C4-2B (cell line): ENCODE data around the gene OR2C3.
"Not testable (repeated sequence)": the region's sequence is repeated elsewhere in the genome, so short reads cannot be mapped to it uniquely, and the experiment has no call there.

ENCODE experiments used
- H3K27ac ChIP-seq: fragments of 450-650 bp; 2 replicates; pipeline ENCODE4 v1.5.1; 2017
- CTCF ChIP-seq: fragments of 450-650 bp; conservative IDR thresholded peaks from 2 replicates; pipeline ENCODE4 v1.5.1; 2017; ENCODE audit warnings: mild to moderate bottlenecking
- ZFX ChIP-seq: fragments of 450-650 bp; IDR thresholded peaks from 2 replicates; pipeline ENCODE4 v1.6.1; 2017

OR2C3 gene

DNA sequence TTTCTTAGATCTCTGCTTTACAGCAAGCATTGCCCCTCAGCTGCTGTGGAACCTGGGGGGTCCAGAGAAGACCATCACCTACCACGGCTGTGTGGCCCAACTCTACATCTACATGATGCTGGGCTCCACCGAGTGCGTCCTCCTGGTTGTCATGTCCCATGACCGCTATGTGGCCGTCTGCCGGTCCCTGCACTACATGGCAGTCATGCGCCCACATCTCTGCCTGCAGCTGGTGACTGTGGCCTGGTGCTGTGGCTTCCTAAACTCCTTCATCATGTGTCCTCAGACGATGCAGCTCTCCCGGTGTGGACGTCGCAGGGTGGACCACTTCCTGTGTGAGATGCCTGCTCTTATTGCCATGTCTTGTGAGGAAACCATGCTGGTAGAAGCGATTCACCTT lies 44.9 kb downstream of the OR2C3 start:
- H3K27ac ChIP-seq = no peak overlapping the region
- TF ChIP-seq ZFX (no peak), CTCF (no peak)

- H3K27ac ChIP-seq = no peak overlapping the region
- TF ChIP-seq CTCF (peak; percentile 73), ZFX (no peak)
Observed at GRCh38 chr1:247487057-247487456, 49.2 kb downstream of the OR2C3 start.

DNA sequence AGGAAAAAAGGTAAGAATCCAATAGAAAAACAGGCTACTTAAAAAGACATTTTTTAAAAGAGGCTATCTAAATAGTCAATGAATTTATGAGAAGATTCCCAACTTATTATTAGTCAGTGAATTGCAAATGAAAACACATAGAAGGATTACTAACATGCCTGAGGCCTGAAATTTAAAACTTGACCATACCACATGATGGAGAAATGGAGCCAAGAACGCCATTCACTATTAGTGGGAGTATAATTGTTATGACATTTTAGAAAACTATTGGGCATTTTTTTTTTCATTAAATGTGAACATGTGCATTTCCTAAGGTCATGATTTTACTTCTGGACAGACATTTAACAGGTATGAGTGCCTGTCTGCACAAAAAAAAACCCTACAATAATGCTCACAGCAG lies 53.5 kb downstream of the OR2C3 start:
- H3K27ac ChIP-seq = no peak overlapping the region
- no peak for TF ChIP-seq ZFX
- no peak for TF ChIP-seq CTCF

- H3K27ac ChIP-seq = not testable (repeated sequence)
Observed at GRCh38 chr1:247476328-247477058, 59.7 kb downstream of the OR2C3 start.

DNA sequence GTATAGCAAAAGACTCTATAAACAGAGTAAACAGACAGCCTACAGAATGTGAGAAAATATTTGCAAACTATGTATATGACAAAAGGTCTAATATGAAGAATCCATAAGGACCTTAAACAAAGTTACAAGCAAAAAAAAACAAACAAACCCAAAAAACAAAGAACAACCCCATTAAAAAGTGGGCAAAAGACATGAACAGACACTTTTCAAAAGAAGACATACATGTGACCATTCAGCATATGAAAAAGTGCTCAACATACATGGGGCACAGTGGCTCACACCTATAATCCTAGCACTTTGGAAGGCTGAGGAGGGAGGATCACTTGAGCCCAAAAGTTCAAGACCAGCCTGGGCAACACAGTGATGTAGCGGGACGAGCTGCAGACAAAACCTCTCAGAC lies 60.4 kb downstream of the OR2C3 start:
- H3K27ac ChIP-seq = no peak overlapping the region
- no peak for TF ChIP-seq CTCF
- no peak for TF ChIP-seq ZFX
